Stimulated activated CD4-positive, alpha-beta T cell treated with anti-CD3 and anti-CD28 coated beads, Interleukin-15, amount 100 ng/mL, for 1 hour (primary cell): ENCODE measurements around the gene ABL2.

ENCODE experiments used
- DNase-seq, 2 donors: peaks; one replicate each; pipeline ENCODE4 v3.0.0-alpha.2; 2020; ENCODE audit warnings: low read depth in 1 of 2, low spot score in 1 of 2

Gene ABL2

DNA sequence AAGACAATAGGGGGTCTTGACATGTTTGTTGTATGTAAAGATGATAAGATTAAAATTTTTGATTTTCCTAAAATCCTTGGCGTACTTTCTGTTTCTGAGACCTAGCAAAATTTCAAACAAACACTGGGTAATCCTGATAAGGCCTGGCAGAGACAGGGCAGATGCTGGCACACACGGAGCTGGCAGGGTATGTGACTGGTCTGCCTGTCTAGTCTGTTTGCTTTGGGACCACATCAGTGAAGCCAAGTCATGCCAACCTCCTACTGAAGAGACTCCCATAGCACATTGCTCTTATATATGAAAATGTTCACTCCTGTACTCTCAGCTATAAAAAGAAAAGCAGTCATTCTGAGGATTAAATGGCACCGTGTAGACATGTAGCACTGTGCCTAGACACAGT lies 133.6 kb downstream of the ABL2 start:
- DNase-seq, result no peak

- DNase-seq, result no peak
Measured at GRCh38 chr1:179095377-179095776, 134.1 kb downstream of the ABL2 start.

GRCh38 chr1:179094818-179095217 lies 134.7 kb downstream of the ABL2 start:
- DNase-seq, result no peak

DNA sequence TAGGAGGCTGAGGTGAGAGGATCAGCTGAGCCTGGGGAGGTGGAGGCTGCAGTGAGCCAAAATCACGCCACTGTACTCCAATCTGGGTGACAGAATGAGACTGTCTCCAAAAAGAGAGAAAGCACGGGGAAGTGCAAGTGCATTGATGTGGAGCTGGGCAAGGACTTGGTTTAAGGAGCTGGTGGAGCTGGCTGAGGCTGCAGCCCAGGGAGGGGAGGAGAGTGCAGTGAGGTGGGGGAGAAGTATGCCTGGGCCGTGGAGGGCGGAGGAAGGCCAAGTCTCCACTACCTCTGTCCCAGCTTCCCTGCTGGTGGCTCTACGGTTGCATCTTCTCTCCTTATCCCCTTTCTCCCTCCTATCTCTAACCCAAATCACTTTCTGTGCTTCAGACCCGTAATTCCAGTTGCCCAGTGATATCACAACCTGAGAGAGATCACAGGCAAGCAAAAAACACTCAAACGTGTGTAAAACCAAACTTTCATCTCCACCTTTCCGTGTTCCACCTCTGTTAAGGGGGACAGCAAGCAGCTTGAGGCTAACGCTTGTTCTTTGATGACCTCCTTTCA lies 136.5 kb downstream of the ABL2 start:
- DNase-seq, result no peak

- DNase-seq, result no peak
Measured at GRCh38 chr1:179091691-179092165, 137.7 kb downstream of the ABL2 start.

- DNase-seq, result no peak
Measured at GRCh38 chr1:179090923-179091322, 138.6 kb downstream of the ABL2 start.

DNA sequence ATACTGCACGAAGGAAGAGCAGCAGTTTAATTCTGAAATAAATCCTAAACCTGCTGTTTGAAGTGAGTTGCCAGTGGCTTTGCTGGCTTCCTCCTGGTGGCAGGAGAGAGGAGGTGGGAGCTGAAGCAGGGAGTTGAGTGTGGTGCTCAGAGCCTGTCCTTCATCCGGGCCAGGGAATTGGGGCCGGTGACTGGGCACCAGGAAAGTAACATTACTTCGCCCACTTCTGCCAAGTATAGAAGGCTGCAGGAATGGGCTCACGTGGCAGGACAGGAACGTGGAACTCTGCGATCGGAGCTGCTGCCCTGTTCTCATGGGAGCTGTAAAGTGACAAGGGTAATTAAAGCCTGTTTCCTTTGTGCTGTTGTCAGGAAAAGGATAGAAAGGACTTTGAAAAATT lies 139.0 kb downstream of the ABL2 start:
- DNase-seq, result no peak

DNA sequence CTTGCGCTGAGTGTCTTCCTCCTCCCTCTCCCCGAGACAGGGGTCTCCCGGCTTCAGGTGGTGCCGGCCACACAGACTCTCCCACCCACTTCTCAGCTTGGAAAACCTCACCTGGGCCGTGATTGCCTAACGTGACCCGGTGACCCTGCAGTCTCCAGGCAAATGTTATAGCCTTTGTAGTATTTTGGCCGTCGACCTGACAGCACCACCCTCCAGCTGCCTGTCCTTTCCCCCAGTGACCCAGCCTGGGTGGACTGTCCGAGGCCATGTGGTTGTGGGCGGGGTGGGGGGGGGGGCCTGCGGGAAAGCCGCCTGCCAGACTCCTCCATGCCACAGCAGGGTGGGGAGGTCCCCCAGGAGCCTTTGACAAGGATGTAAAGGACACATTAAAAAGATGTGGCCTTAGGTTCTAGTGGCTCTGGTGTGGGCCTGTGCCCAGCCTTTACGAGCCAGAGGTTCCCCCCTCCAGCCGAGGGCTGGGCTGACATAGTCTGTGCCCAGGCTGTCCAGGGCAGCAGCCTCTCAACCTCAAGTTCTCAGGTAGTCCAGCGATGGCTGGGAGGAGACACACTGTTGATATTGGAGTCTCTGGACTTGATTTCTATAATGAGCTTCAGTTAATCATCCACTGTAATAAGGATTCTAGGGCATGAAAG lies 139.5 kb downstream of the ABL2 start:
- DNase-seq, result no peak

DNA sequence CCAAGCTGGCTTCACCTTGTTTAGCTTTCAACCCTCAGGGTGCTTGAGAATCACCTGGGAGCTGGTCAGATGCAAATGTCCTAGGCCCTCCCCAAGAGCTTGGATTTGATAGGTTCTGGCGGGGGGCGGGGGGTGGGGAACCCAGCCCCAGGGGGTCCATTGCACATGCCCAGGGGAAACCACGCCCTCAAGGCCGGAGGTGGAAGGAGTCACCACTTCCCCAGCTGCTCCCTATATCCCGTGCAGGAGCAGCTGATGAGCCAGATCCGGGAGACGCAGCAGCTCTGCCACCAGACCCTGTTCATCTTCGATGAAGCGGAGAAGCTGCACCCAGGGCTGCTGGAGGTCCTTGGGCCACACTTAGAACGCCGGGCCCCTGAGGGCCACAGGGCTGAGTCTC lies 141.8 kb downstream of the ABL2 start:
- no peak for DNase-seq

GRCh38 chr1:179083533-179083932 lies 145.9 kb downstream of the ABL2 start:
- DNase-seq, result no peak

DNA sequence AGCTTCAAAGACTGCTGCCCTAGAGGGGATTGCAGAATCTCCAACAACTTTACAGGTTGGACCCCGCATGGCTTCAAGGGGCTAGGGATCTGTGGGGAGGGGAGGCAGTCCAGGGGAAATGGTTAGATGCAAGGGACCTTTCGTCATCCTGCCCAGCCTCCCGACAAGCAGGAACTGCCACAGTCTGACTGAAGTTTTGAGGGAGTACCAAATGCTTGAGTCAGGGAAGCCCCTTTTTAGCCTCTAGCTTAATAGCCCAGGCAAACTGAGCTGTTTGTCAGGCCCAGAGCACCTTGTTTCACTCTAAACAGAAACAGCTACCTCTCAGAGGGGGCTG lies 146.5 kb downstream of the ABL2 start:
- DNase-seq, result no peak

DNA sequence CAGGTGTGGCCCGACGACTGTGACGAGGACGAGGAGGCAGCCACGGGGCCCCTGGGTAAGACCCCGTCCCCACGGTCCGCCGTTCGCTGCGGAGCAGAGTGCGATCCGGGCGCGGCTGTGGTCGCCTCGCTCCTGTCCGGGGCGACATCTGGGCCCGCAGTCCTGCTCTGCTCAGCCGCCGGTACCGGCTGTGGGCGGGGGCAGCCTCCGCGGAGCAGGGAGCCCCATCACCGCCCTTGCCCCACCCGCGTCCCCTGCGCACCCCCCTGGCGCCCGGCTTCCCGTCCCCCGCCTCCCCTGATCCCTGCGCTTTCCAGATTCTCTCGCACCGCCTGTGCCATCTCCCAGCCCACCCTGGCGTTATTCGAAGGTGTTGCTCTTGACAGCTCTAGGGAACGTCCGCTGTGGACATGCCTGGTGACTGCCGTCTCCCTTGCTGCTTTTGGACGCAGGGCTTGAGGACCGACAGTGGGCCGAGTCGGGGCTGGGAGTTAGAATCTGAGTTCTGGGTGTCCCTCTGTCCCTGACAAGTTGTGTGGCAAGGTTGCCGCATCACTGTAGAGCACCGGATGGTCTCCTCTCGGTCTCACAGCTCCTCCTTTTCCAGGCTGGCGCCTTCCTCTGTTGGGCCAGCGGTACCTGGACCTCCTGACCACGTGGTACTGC lies 147.0 kb downstream of the ABL2 start:
- DNase-seq, result peak in 1 of 2 donors; percentile 3

- DNase-seq, result peak; percentile 53 to 60
Measured at GRCh38 chr1:179081687-179082332, 147.7 kb downstream of the ABL2 start, which contains the start of gene TOR3A. Gene TOR3A, plus strand, starts transcription at chr1:179082070. Its CDS starts 59 bp downstream, at chr1:179082129.

DNA sequence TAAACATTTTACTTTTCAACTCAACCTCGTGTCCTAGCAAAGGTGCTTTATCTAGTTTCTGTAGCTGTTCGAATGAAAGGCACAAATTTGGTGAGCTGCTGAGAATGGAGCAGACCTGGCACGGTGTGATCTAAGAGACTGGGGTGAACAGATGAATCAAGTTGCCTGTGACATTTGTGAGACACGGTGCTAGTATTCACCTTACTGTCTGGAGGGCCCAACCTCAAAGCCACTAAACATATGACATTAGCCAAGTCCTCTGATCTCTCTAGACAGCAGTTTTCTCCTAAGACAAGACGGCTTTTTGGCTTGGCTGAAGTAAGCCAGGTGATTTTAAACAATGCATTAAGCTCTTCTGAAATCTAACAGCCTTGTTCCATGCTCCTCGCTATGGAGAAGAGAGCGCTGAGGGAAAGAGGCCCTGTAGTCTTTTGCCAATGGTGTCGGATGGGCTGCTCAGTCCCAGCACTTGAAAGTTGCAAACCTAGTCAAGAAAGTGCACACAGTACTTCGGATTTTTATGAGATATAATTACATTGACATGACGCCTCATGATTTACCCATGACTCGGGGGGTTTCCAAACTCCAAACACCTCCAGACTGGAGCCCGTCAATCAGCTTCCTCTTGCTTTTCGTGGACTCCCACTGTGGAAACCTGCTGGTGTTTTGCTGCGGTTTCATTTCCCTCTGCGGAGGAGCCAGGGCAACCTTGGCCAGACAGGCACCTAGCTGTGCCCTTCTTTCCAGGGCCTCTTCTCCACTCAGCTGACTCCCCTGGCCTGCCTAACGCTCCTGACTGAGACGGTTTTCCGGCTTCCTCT lies 148.4 kb downstream of the ABL2 start:
- DNase-seq, result no peak

- DNase-seq, result no peak
Measured at GRCh38 chr1:179079113-179079761, 150.2 kb downstream of the ABL2 start.

DNA sequence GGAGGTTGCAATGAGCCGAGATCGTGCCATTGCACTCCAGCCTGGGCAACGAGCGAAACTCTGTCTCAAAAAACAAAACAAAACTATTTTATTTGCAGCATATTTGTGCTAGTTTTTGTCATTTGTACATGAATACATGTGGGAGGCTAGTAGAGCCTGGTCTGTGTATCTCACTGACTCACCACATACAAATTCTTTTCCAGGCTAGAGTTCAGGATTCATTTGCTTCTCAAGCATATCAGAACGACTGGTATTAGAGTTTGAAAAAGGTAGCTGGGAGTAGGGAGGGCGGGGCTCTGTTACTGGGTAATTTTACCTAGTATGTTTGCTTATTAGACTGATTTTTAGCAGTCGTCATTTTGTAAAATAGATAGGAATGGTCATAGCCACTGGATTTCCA lies 152.1 kb downstream of the ABL2 start:
- no peak for DNase-seq

DNA sequence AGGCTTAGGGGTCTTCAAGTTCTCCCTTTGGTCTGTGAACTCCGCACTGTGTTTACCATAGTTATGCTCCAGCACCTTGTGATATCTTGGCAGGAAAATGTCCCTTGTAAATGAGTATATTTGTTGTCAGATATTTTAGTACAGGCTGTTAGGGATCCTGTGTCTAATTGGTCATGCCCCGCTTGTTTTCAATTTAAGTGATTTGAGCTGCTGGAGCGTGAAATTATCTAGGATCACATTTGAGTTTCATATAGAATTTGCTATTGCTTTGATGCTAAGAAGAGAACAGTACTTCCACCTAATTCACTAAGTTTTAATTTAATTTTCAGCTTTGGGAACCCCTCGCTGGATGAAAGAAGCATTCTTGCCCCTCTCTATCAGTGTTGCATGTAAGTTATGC lies 163.0 kb downstream of the ABL2 start:
- DNase-seq, result no peak

GRCh38 chr1:179061360-179062282 lies 167.9 kb downstream of the ABL2 start:
- DNase-seq, result no peak
